GM21723 (cell line): ENCODE data around the gene KIFC1.
"Not testable (repeated sequence)": the region's sequence is repeated elsewhere in the genome, so short reads cannot be mapped to it uniquely, and the experiment has no call there.

Experiments
- ATAC-seq: cut with Tn5 transposase; IDR thresholded peaks from one replicate; pipeline ENCODE4 v1.9.1; 2021; ENCODE audit warnings: mild to moderate bottlenecking, moderate library complexity; ENCODE audit not compliant: unreplicated experiment

Gene KIFC1

DNA sequence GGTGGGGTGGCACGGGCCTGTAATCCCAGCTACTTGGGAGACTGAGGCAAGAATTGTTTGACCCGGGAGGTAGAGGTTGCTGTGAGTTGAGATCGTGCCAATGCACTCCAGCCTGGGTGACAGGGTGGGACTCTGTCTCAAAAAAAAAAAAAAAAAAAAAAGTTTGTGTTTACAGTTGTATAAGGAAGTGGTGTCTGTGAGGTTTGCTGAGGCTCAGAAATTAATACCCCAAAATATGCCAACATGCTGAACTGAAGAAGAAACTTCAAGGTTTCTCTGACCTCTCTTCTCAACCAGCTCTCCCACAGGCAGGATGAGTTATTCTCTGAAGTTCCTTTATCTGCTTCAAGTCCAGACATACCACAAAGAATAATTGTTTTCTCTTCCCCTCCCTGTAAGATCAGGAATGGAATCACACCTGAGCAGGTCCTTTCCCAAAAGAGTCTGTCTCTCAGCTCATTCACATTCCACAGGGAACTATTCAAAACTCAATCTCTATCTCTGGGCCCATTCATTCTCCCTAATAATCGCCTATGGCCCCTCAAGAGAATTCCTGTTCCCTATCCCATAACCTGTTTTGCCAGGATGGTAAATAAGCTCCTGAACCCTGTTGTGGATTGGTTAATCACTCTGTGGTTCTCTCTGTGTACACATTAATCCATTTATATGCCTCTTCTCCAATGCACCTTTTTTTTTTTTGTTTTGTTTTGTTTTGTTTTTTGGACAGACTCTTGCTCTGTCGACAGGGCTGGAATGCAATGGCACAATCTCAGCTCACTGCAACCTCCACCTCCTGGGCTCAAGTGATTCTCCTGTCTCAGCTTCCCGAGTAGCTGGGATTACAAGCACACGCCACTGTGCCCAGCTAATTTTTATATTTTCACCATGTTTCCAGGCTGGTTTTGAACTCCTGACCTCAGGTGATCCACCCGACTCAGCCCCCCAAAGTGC lies 17.4 kb upstream of the KIFC1 start:
- no peak for ATAC-seq

DNA sequence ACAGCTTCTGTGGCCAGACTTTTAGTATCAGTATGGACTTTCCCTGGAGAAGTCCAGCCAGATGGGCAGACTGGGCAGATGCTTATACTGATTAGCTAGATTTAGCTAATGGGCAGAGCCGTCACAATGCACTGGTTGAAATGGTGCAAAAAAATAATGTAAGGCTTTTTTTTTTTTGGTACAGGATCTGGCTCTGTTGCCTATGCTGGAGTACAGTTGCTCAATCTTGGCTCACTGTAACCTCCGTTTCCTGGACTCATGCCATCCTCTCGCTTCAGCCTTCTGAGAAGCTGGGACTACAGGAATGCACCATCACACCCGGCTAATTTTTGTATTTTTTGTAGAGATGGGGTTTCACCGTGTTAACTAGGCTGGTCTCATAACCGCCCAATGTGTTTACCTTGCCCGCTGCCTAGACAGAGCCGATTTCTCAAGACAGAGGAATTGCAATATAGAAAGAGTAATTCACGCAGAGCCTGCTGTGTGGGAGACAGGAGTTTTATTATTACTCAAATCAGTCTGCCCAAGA lies 16.4 kb upstream of the KIFC1 start:
- ATAC-seq, result no peak

DNA sequence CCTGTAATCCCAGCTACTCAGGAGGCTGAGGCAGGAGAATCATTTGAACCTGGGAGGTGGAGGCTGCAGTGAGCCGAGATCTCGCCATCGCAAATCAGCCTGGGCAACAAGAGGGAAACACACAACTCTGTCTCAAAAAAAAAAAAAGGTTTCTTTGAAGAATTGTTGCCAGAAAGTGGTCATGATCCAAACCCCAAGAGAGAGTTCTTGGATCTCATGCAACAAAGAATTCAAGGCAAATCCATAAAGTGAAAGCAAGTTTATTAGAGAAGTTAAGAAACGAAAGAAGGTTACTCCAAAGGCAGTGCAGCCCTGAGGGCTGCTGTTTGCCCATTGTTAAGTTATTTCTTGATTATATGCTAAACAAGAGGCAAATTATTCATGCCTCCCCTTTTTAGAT lies 14.5 kb upstream of the KIFC1 start:
- no peak for ATAC-seq

DNA sequence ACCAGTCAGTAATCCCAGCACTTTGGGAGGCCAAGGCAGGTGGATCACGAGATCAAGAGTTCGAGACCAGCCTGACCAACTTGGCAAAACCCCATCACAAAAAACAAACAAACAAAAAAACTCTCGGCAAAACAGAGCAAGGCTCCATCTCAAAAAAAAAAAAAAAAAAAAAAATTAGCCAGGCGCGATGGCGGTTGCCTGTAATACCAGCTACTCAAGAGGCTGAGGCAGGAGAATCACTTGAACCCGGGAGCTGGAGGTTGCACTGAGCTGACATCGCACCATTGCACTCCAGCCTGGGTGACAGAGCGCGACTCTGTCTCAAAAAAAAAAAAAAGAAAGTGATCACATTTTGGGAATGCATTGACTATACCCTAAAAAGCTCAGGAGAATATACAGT lies 12.4 kb upstream of the KIFC1 start:
- not testable (repeated sequence) for ATAC-seq

DNA sequence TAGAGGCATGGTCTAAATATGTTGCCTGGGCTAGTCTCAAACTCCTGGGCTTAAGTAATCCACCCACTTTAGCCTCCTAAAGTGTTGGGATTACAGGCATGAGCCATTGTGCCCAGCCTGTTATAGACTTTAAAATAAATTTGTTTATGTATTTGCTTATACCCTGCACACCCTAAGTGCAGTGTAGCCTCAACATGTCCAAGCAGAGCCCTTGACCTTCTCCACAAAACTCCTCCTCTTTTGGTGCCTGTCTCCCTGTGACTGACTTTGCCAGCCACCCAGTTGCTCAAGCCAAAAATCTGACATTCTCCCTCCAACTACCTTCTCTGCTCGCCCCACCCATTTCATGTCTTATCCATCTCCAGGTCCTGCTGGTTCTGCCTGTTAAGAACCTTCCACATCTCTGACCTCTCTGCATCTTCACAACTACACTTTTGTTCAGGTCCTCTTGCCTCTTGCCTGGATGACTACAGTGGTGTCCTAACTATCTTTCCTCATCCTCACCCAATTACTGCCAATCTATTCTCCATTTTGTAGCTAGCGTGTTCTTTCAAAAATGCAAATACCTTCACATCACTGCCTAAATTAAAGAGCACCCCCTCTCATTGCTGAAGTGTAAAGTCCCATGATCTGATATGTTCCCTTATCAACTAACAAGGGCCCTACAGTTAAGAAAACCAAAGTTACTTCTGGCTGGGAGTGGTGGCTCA lies 11.2 kb upstream of the KIFC1 start:
- no peak for ATAC-seq

DNA sequence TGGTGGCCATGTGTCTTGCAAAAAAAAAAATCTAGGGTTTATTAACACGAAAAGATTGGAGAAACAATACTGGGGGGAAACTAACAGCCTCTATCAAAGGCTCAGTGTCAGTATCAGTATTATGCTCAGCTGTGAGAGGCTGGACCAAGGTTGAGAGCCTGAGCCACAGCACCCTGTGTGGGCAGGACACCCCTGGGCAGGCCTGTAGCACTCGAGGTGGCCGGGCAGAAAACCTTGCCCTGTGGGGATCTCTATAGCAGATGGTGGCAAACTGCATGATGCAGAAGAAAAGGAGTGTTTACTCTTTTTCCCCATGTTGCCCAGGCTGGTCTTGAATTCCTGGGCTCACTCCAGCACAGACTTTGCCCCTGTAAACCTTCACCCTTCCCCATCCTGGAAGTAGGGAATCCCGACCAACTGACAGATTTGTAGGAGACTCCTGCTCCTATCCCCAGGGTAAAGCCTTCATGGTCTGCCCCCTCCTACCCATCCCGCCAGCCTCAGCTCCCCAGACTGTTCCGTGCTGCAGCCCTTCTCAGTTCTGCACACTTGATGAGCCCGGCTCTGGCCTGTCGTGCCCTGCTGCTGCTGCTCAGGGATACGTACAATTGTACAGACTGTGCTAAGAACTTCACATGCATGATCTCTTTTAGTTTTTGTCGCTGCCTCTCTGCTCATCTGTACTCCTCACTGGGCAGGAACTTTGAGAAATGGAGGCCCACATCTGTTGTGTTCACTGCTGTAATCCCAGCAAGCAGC lies 8.0 kb upstream of the KIFC1 start:
- no peak for ATAC-seq

DNA sequence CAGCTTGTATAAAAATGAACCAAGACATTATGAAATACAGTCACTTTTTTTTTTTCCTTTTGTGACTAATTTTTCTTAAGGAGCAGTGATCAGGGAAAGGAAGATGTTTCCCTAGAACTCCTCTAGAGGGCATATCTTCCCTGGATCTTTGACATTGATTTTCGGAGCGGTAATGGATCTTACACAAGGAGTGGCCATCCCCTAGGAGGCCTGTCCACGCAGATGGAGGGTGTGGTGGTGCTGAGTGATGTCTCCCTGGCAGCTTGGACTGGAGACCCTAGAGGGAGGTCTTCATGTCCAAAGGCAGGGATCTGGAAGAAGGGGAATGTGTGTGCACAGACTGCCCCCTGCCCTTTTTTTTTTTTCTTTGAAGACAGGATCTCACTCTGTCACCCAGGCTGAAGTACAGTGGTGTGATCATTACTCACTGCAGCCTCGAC lies 7.0 kb upstream of the KIFC1 start:
- no peak for ATAC-seq

DNA sequence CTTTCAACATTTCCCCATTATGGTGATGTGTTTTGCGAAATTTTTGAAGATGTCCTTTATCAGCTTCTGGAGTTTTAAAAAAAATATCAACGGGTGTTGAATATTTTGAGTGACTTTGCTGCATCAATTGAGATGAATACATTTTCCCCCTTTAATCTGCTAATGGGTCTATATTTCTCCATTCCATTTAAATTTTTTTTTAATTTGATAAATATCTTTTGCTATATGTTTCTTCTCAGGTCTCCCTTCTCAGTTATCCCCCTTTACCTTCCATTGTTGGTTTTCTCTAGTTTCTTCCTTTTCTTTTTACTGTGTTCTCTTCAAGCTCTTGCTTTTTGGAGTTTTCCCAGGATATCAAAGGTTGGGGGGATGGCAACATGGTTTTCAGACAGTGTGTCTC lies 1.4 kb upstream of the KIFC1 start:
- no peak for ATAC-seq

DNA sequence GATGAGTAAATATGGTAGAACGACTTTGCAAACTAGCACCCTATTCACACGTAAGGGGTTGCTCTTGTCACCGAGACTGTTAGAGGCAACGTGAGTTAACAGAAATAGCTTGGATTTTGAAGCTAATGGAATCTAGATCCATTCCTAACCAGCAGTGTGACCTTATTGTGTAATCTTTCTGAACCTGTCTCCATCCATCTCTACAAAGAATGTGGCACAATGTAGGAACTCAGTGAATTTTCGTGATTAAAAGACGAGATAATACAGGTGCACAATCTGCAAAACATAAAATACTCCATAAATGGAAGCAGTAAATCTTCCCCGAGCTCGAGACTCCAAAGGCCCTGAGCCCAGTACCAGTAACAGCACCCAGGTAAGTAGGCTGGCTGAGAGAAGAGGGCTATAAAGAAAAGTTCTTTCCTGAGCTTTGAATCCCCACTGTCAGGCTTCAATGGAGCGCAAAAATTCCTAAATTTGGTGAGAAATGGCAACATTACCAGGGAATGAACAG lies 801 bp upstream of the KIFC1 start:
- no peak for ATAC-seq

DNA sequence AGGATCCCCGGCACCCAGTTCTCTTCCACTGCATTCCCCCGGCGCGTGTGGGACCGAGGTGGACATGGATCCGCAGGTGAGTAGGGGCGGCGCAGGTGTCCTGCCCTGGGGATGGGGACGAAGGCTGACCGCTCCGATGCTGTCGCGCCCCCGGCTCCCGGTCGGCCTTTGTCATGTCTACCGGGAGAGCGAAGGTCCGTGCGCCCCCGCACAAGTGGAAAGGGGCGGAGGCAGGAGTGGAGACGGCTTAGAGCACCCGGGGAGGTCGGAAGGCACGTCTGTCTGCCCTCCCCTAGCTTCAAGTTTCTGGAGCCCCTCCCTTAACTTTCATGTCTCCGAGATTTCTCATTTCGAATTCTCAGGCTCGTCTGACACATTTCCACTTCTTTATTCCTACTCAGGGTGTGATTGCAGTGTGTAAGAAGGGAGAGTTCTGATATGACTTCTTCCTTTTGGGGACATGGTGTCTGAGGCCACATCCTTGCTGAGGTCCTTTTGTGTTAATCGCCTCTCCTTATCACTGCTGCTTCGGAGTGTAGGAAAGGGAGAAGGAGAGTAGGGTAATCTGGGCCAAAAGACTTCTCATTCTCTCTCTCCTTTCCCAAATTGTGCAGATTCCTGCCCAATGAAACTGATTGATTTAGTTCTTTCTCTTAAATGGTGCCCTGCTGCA lies 435 bp downstream of the KIFC1 start:
- peak; percentile 18 for ATAC-seq

DNA sequence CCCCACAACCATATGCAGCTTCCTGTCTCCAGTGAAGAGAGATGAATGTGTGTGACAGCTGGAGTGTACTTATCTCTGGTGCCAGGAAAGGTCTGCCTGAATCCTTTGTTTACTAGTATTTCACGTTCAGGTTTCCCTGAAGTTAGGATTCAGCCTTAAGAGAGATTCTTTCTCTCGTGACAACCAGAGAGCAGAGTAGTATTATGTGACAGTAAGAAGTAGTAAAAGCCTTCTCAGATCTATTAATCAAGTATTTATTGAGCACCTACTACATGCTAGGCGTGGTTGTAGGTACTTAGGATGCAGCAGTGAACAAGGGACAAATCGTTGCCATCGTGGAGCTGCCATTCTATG lies 949 bp downstream of the KIFC1 start:
- no peak for ATAC-seq

DNA sequence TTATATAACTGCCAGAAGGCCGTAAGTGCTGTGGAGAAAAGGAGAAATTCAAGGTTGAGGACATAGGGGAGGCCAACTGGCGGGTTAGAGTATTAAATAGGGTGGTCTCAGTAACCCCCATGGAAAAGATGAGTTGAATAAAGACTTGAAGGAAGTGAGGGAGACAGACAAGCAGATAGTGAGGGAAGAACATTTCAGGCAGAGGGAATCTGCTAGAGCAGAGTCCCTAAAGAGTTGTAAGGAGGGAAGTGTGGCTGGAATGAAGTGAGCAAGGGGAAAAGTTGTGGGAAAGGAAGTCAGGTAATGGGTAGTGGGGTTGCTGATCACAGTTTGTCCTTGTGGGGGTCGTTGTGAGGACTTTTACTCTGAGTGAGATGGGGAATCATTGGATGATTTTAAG lies 1.4 kb downstream of the KIFC1 start:
- ATAC-seq, result no peak

DNA sequence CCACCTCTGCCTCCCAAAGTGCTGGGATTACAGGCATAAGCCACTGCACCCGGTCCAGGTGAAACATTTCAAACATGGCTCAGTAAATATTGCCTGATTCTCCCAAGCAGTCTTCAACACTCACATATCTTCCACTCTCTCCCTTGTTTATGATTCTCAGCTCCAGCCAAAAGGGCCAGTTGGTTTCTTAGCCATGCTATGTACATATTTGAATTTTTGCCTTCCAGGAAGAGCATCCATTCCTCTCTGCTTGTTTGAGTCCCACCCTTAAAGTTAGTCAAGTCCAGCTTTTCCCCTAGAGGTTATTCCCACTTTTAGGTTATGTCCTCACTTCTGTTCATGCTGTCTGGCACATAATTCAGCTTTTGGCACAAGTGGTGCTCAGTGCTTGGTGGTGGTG lies 5.9 kb downstream of the KIFC1 start:
- ATAC-seq, result no peak

DNA sequence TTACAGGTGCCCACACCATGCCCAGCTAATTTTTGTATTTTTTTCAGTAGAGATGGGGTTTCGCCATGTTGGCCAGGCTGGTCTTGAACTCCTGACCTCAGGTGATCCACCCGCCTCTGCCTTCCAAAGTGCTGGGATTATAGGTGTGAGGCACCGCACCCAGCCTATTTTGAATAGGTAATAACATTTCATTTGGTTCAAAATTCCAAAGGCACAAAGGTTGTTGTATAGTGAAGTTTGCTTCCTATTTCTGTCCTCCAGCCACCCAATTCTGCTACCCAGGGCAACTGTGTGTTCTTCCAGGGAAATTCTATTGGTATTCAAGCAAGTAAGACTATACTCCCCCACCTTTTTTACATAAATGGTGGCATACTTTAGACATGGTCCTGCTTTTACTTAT lies 7.0 kb downstream of the KIFC1 start:
- not testable (repeated sequence) for ATAC-seq

DNA sequence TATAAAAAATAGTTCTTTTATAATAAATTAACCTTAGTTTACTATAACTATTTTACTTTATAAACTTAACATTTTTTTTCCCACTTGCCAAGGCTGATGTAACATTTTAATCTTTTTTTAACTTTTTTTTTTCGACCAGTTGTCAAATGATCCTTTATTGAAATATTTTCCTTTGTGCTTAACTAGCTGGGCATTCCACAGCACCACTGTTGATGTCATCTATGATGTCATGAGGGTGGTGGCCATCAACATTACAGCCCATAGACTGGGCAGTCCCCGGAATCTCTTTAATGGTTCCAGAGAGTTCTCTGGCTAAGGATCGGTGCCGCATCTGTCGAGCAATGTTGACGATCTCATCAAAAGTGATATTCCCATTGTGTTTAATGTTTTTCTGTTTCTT lies 8.3 kb downstream of the KIFC1 start:
- not testable (repeated sequence) for ATAC-seq

DNA sequence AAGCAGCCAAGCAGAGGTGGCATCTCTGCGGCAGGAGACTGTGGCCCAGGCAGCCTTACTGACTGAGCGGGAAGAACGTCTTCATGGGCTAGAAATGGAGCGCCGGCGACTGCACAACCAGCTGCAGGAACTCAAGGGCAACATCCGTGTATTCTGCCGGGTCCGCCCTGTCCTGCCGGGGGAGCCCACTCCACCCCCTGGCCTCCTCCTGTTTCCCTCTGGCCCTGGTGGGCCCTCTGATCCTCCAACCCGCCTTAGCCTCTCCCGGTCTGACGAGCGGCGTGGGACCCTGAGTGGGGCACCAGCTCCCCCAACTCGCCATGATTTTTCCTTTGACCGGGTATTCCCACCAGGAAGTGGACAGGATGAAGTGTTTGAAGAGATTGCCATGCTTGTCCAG lies 13.3 kb downstream of the KIFC1 start:
- ATAC-seq, result no peak

DNA sequence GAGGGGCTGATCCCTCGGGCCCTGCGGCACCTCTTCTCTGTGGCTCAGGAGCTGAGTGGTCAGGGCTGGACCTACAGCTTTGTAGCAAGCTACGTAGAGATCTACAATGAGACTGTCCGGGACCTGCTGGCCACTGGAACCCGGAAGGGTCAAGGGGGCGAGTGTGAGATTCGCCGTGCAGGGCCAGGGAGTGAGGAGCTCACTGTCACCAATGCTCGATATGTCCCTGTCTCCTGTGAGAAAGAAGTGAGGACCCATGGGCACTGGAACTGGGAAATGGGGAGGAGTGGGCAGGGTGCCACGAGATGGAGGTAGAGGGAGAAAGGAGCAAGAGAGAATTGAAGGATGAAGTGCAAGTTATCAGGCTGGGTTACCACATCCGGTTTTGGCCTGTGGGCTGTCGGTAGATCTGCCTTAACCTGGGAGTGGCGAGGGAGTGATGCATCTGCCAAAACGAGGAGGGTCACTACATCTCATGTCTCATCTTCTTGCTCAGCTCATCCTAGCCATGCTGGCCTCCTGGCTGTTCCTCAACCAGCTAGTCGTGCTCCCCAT lies 13.8 kb downstream of the KIFC1 start:
- no peak for ATAC-seq

DNA sequence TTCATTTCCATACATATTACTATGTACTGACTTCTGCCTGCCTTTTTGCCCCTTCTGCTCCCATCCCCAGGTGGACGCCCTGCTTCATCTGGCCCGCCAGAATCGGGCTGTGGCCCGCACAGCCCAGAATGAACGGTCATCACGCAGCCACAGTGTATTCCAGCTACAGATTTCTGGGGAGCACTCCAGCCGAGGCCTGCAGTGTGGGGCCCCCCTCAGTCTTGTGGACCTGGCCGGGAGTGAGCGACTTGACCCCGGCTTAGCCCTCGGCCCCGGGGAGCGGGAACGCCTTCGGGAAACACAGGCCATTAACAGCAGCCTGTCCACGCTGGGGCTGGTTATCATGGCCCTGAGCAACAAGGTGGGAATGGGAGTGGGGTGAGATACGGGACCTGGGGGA lies 14.5 kb downstream of the KIFC1 start:
- no peak for ATAC-seq

DNA sequence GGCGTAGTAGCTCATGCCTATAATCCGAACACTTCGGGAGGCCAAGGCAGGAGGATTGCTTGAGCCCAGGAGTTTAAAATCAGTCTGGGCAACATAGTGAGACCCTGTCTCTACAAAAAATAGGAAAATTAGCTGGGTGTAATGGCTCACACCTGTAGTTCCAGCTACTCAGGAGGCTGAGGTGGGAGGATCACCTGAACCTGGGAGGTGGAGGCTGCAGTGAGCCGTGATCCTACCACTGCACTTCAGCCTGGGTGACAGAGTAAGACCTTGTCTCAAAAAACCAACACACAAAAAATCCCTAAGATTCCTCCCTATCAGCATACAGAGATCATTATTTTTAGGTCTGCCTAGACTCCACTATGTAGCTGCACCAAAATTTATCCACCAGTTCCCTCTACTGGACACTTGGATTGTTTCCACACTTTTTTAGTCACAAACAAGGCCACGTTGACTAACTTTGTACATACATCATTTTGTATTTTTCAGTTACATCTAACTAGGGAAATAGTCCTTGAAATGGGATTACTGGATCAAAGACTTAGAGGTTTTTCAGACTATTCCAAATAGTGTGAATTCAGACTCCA lies 15.6 kb downstream of the KIFC1 start:
- ATAC-seq, result no peak
